PC-3 (cell line): ENCODE measurements around the gene PAWR. TPM values are rescaled to one million over a fixed set of nuclear protein-coding genes. Genes with fewer than 3 reads are reported as not detected.

Source experiments
- ATAC-seq: fragments of 200-7000 bp; cut with Tn5 transposase; 2 replicates; pipeline ENCODE4 v1.9.1; 2020; ENCODE audit warnings: mild to moderate bottlenecking, moderate library complexity
- BruUV-seq: library from RNA; stranded (reverse); fragments of 400-500 nt; replicated peaks from 2 replicates; lab custom pipeline; 2021; lab: Mats Ljungman, UMichigan
- CTCF ChIA-PET: fragments of 300-600 bp; sonication (Branson Sonifier 250); formaldehyde crosslinking; loops from one replicate; lab custom pipeline; 2022; ENCODE audit warnings: antibody characterized with exemption; lab: Charles Lee
- POLR2A ChIA-PET: fragments of 300-600 bp; sonication (Branson Sonifier 250); formaldehyde crosslinking; loops from one replicate; lab custom pipeline; 2022; ENCODE audit warnings: antibody characterized with exemption; ENCODE audit not compliant: unreplicated experiment; lab: Charles Lee
- DNase-seq: peaks from one replicate; pipeline ENCODE4 v3.0.0-alpha.2; 2015
- H2AFZ ChIP-seq: fragments of 300-600 bp; sonication (generic); 2 replicates; pipeline ENCODE4 v1.6.0; 2016; ENCODE audit warnings: antibody characterized with exemption, low read length
- H3F3A ChIP-seq: fragments of 300-600 bp; sonication (generic); one replicate; pipeline ENCODE4 v1.6.0; 2017; ENCODE audit warnings: antibody characterized with exemption, low read length, control low read depth, mild to moderate bottlenecking; ENCODE audit not compliant: unreplicated experiment
- H3K27ac ChIP-seq: fragments of 300-600 bp; sonication (generic); 2 replicates; pipeline ENCODE4 v1.5.1; 2016; ENCODE audit warnings: mild to moderate bottlenecking, low read length
- H3K27me3 ChIP-seq: fragments of 300-600 bp; sonication (generic); 2 replicates; pipeline ENCODE4 v1.6.1; 2016; ENCODE audit warnings: low read length, mixed read lengths
- H3K36me3 ChIP-seq: fragments of 300-600 bp; sonication (generic); 2 replicates; pipeline ENCODE4 v1.6.1; 2016; ENCODE audit warnings: low read depth, mixed run types, low read length, mixed read lengths
- H3K4me1 ChIP-seq: fragments of 300-600 bp; sonication (generic); 2 replicates; pipeline ENCODE4 v1.5.1; 2016; ENCODE audit warnings: low read length; ENCODE audit not compliant: insufficient read depth
- H3K4me2 ChIP-seq: fragments of 300-600 bp; sonication (generic); 2 replicates; pipeline ENCODE4 v1.6.0; 2016; ENCODE audit warnings: low read length
- H3K4me3 ChIP-seq: fragments of 300-600 bp; sonication (generic); 2 replicates; pipeline ENCODE4 v1.5.1; 2016; ENCODE audit warnings: mild to moderate bottlenecking, low read length, mixed read lengths
- H3K79me2 ChIP-seq: fragments of 300-600 bp; sonication (generic); 2 replicates; pipeline ENCODE4 v1.6.1; 2017; ENCODE audit warnings: low read length, mixed read lengths
- H3K9ac ChIP-seq: fragments of 300-600 bp; sonication (generic); 2 replicates; pipeline ENCODE4 v1.6.0; 2016; ENCODE audit warnings: mild to moderate bottlenecking, low read length
- H3K9me2 ChIP-seq: fragments of 300-600 bp; sonication (generic); replicated peaks from 2 replicates; pipeline ENCODE4 v1.6.1; 2016; ENCODE audit warnings: mixed run types, low read length, mixed read lengths
- H3K9me3 ChIP-seq: fragments of 300-600 bp; sonication (generic); 2 replicates; pipeline ENCODE4 v1.6.1; 2016; ENCODE audit warnings: low read length, mixed read lengths
- H4K20me1 ChIP-seq: fragments of 300-600 bp; sonication (generic); 2 replicates; pipeline ENCODE4 v1.6.1; 2016; ENCODE audit warnings: low read length, mixed read lengths
- CTCF ChIP-seq: fragments of 300-600 bp; sonication (generic); conservative IDR thresholded peaks from 2 replicates; pipeline ENCODE4 v1.5.1; 2017; ENCODE audit warnings: antibody characterized with exemption, low read depth, mild to moderate bottlenecking, low read length
- EZH2 ChIP-seq: fragments of 300-600 bp; sonication (generic); IDR thresholded peaks from one replicate; pipeline ENCODE4 v1.6.1; 2017; ENCODE audit warnings: antibody characterized with exemption, mild to moderate bottlenecking, low read length; ENCODE audit not compliant: unreplicated experiment
- EZH2phosphoT487 ChIP-seq: fragments of 300-600 bp; sonication (generic); IDR thresholded peaks from 2 replicates; pipeline ENCODE4 v1.6.1; 2018; ENCODE audit warnings: mild to moderate bottlenecking, antibody characterized with exemption, low read length, borderline replicate concordance
- intact Hi-C: fragments of 100-400 bp; cut with micrococcal nuclease; formaldehyde crosslinking; loops from 2 replicates; pipeline ENCODE4 v1.9.0; 2023
- total RNA-seq: library from RNA; depleted of rRNA; stranded (reverse); fragments of >200 nt; gene quantifications from 2 replicates; pipeline ENCODE4 v1.2.3, GENCODE V29; 2014

Gene PAWR
- total RNA-seq, 1 experiment from 2014 or later = 141 TPM

- no peak overlapping the region for H3K4me2 ChIP-seq
- no peak overlapping the region for H2AFZ ChIP-seq
- H3K27me3 ChIP-seq = no peaks in the 10 kb centered on the region
- TF ChIP-seq EZH2 = no peak
- no peaks in the 10 kb centered on the region for H3F3A ChIP-seq
- H3K9me3 ChIP-seq = no peaks in the 10 kb centered on the region
- BruUV-seq = no TSS peak
- no peaks in the 10 kb centered on the region for H4K20me1 ChIP-seq
- CTCF ChIA-PET = no interaction called here
- no peak overlapping the region for H3K27ac ChIP-seq
- H3K4me3 ChIP-seq = no peak overlapping the region
- ATAC-seq (no peak), DNase-seq (no peak)
- H3K79me2 ChIP-seq = peaks cover 38% of the 10 kb centered on the region
- peaks cover under 1% of the 10 kb centered on the region; the same call in 1 of the 2 replicates for H3K4me1 ChIP-seq
- H3K9ac ChIP-seq = no peak overlapping the region
- POLR2A ChIA-PET = no interaction called here
- peaks cover 7% of the 10 kb centered on the region; the same call in 1 of the 2 replicates for H3K36me3 ChIP-seq
- intact Hi-C loops = no loop called here
- H3K9me2 ChIP-seq = no peaks in the 10 kb centered on the region
These were observed 66.4 kb downstream of the PAWR start for GRCh38 chr12:79624378-79624777.

GRCh38 chr12:79619872-79620562 is 70.7 kb downstream of the PAWR start:
- Histone ChIP-seq H3K36me3 (peaks cover 7% of the 10 kb centered on the region; the same call in 1 of the 2 replicates), H3F3A (no peaks in the 10 kb centered on the region), H3K9me3 (no peaks in the 10 kb centered on the region), H3K4me2 (no peak overlapping the region), H2AFZ (no peak overlapping the region), H3K9ac (no peak overlapping the region), H3K9me2 (no peaks in the 10 kb centered on the region), H3K27ac (no peak overlapping the region), H3K4me1 (peaks cover 21% of the 10 kb centered on the region), H3K27me3 (no peaks in the 10 kb centered on the region), H3K4me3 (no peak overlapping the region), H3K79me2 (peaks cover 48% of the 10 kb centered on the region), H4K20me1 (peaks cover 4% of the 10 kb centered on the region; the same call in 1 of the 2 replicates)
- POLR2A ChIA-PET = interaction anchor here (0.6 kb wide), 1 partner anchor 73 kb away, joined by 3 read pairs; no protein-coding TSS in a partner anchor
- intact Hi-C loops = no loop called here
- ATAC-seq (no peak), DNase-seq (no peak)
- CTCF ChIA-PET = no interaction called here
- no TSS peak for BruUV-seq
- no peak for TF ChIP-seq EZH2
- TF ChIP-seq CTCF = no peak
- TF ChIP-seq EZH2phosphoT487 = no peak

GRCh38 chr12:79618848-79619404 is 71.8 kb downstream of the PAWR start:
- peaks cover 47% of the 10 kb centered on the region for H3K79me2 ChIP-seq
- POLR2A ChIA-PET = no interaction called here
- no TSS peak for BruUV-seq
- H3K4me2 ChIP-seq = no peak overlapping the region
- H3K9me2 ChIP-seq = no peaks in the 10 kb centered on the region
- no peak overlapping the region for H2AFZ ChIP-seq
- no peaks in the 10 kb centered on the region for H3K9me3 ChIP-seq
- intact Hi-C loops = no loop called here
- DNase-seq (peak; percentile 58), ATAC-seq (peak; percentile 79)
- H3K27me3 ChIP-seq = no peaks in the 10 kb centered on the region
- CTCF ChIA-PET = no interaction called here
- H3F3A ChIP-seq = no peaks in the 10 kb centered on the region
- no peak overlapping the region for H3K4me3 ChIP-seq
- H3K27ac ChIP-seq = no peak overlapping the region
- no peak overlapping the region for H3K9ac ChIP-seq
- TF ChIP-seq EZH2phosphoT487 (no peak), EZH2 (no peak), CTCF (no peak)
- H4K20me1 ChIP-seq = peaks cover 4% of the 10 kb centered on the region; the same call in 1 of the 2 replicates
- H3K36me3 ChIP-seq = peaks cover 7% of the 10 kb centered on the region; the same call in 1 of the 2 replicates
- peaks cover 29% of the 10 kb centered on the region for H3K4me1 ChIP-seq
